Thymus (tissue), 11 donors: Measurements from ENCODE around the gene TENM4. TPM values are rescaled to one million over a fixed set of nuclear protein-coding genes. Genes with fewer than 3 reads are reported as not detected.
"Not testable (repeated sequence)": the region's sequence is repeated elsewhere in the genome, so short reads cannot be mapped to it uniquely, and the experiment has no call there.

Experiments
- DNase-seq, 9 donors: peaks; one replicate each; pipeline ENCODE4 v3.0.0-alpha.2; 2013; ENCODE audit warnings: low spot score in 9 of 9, low read depth in 6 of 9, missing footprints in 1 of 9
- H3K27ac ChIP-seq, 2 donors: one replicate each; pipeline ENCODE4 v1.5.1; 2013; ENCODE audit warnings: control low read depth in 1 of 2, low read depth in 1 of 2, low read length in 1 of 2, mild to moderate bottlenecking in 1 of 2, moderate library complexity in 1 of 2
- H3K27me3 ChIP-seq, 2 donors: one replicate each; pipeline ENCODE4 v1.5.1; 2013; ENCODE audit warnings: low read length in 1 of 2; ENCODE audit not compliant: control insufficient read depth in 2 of 2, insufficient read depth in 1 of 2
- H3K36me3 ChIP-seq, 2 donors: one replicate each; pipeline ENCODE4 v1.5.1; 2013; ENCODE audit warnings: low read length in 1 of 2, mild to moderate bottlenecking in 1 of 2, moderate library complexity in 1 of 2; ENCODE audit not compliant: control insufficient read depth in 2 of 2, insufficient read depth in 2 of 2
- H3K4me1 ChIP-seq, 2 donors: one replicate each; pipeline ENCODE4 v1.5.1; 2013; ENCODE audit warnings: low read length in 2 of 2; ENCODE audit not compliant: control insufficient read depth in 2 of 2, insufficient read depth in 2 of 2
- H3K4me3 ChIP-seq, 2 donors: one replicate each; pipeline ENCODE4 v1.5.1; 2013; ENCODE audit warnings: low read length in 2 of 2, control low read depth in 1 of 2, mild to moderate bottlenecking in 1 of 2
- H3K9me3 ChIP-seq, 2 donors: one replicate each; pipeline ENCODE4 v1.5.1; 2013; ENCODE audit warnings: low read length in 1 of 2, mild to moderate bottlenecking in 1 of 2; ENCODE audit not compliant: control insufficient read depth in 2 of 2, insufficient read depth in 1 of 2
- WGBS: extraction: QIAGEN DNeasy Blood & Tissue Kit; methylation state at CpG from one replicate; pipeline ENCODE4 v1.1.7; 2013; 5-methylcytosine and 5-hydroxymethylcytosine counted together
- polyA plus RNA-seq: library from polyadenylated mRNA; stranded (reverse); fragments of 200-250 nt; gene quantifications from one replicate; pipeline ENCODE4 v1.2.3, GENCODE V29; 2013
- total RNA-seq: library from RNA; stranded (reverse); fragments of 120-200 nt; gene quantifications from one replicate; pipeline ENCODE4 v1.2.4, GENCODE V29; 2013
- donor health status: healthy.

The TENM4 gene
- total and polyA plus RNA-seq, 2 donors, result 1.0 to 2.8 TPM

DNA sequence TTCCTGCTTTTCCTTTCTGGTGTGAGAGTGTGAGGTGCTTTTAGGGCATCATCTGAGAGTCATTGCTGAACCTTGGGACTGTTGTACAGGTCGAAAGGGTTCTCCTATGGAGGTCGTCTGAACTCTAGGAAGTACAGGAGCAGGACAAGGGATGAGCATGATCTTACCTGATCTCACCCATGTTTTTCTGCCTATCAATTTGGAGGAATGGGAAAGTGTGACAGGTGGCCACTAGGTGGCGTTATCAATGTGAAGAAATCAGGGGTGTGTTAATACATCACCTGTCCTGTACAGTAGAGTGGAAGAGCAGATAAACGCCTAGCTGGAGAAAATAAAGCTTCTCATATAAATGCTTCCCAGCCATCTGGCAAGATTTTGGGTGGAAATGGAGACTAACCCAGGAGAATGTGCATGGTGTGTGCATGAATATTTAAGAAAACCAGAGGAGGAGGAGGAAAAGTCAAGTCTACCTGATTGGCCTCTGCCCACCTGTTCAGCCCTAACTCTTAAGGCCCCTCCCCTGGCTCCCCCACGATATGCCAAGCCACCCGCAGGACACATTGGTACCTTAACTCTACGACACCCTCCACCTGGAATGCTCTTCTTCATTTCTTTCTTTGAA is 794.2 kb downstream of the TENM4 start:
- peak in 8 of 9 donors; percentile 16 to 64 (median 36) for DNase-seq
- H3K27ac ChIP-seq, result no peak overlapping the region
- no peaks in the 10 kb centered on the region for H3K36me3 ChIP-seq
- no peak overlapping the region for H3K4me3 ChIP-seq
- H3K9me3 ChIP-seq, result no peaks in the 10 kb centered on the region
- H3K27me3 ChIP-seq, result no peaks in the 10 kb centered on the region
- WGBS, result 26% methylated on average over 7 of the region's 7 CpGs
- H3K4me1 ChIP-seq, result no peaks in the 10 kb centered on the region

DNA sequence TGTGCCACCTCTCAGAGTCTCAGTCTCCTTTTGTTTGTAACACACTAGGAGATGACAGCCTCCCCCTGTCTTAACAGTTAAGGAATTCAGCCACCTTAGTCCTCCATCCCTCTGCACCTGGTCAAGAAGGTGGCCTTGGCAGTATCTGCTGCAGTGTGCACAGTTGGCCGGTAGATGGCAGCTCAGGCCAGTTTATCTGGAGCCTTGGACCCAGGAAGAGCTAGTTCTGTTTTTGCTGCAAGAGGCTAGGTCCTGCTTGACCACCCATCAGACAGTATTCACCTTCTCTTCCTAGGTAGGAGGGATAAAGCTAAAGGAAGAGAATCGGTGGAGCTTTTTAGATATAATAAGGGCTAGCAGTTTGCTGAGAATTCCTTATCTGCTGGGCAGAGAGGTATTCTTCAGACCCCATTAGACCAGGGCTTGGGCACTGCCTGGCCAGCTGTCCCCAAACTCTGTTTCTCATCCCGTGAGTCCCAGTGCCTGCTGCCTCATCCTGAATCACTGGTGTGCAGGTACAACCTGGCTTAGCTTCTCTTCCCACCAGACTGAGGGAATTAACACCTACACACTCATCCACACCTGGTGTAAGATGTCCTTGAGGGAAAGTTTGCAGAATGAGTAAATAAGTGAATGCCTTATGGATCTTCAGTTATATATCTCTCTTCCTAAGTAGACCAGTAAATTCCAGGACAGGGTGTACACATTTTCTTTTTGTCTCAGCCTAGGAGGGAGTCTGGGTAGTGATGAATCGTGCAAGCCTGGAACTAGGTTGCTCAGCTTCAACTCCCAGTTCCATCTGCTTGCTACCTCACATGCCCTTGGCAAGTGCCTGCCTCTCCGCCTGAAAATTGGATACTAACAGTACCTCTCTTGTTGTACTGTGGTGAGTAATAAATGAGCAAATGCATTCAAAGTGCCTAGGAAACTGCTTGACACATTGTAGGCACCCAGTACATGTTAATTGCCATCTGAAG is 795.3 kb downstream of the TENM4 start:
- WGBS, result 44% methylated on average over 5 of the region's 5 CpGs
- no peak overlapping the region for H3K27ac ChIP-seq
- no peaks in the 10 kb centered on the region for H3K27me3 ChIP-seq
- no peaks in the 10 kb centered on the region for H3K4me1 ChIP-seq
- H3K4me3 ChIP-seq, result no peak overlapping the region
- no peaks in the 10 kb centered on the region for H3K9me3 ChIP-seq
- H3K36me3 ChIP-seq, result no peaks in the 10 kb centered on the region
- DNase-seq, result peak; percentile 26 to 66 (median 38)

GRCh38 chr11:78643676-78644056 is 797.2 kb downstream of the TENM4 start:
- Histone ChIP-seq H3K36me3 (no peaks in the 10 kb centered on the region), H3K4me3 (no peak overlapping the region), H3K9me3 (no peaks in the 10 kb centered on the region), H3K27me3 (no peaks in the 10 kb centered on the region), H3K27ac (no peak overlapping the region), H3K4me1 (no peaks in the 10 kb centered on the region)
- no peak for DNase-seq

DNA sequence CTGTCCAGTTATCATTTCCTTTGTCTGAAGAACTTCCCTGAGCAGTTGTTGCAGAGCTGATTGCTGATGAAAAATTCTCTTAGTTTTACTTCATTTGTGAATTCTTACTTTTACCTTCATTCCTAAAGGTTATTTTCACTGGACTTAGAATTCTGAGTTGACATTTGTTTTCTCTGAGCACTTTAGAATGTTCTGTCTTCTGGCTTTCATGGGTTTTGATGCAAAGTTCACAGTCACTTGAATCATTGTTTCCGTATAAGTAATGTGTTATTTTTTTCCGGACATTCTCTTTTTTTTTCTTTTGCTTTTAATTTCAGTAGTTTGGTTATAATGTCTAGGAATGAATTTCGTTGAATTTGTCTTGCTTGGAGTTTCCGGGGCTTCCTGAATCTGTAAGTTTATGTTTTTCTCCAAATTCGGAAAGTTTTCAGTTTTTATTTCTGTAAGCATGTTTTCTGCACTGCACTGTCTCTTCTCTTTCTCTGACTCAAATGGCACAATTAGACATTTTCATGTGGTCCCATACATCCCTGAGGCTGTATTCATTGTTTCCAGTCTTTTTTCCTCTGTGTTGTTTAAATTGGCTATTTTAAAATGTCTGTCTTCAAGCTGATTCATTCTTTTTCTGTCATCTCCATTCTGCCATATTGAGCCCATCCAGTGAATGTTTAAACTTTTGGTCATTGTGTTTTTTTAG is 797.7 kb downstream of the TENM4 start:
- Histone ChIP-seq H3K9me3 (no peaks in the 10 kb centered on the region), H3K4me1 (no peaks in the 10 kb centered on the region), H3K27me3 (no peaks in the 10 kb centered on the region), H3K27ac (no peak overlapping the region), H3K4me3 (no peak overlapping the region), H3K36me3 (no peaks in the 10 kb centered on the region)
- WGBS, result 89% methylated on average over 5 of the region's 5 CpGs
- DNase-seq, result no peak

- WGBS, result 2% methylated on average over 1 of the region's 1 CpG
- Histone ChIP-seq H3K4me1 (no peaks in the 10 kb centered on the region), H3K27me3 (no peaks in the 10 kb centered on the region), H3K36me3 (no peaks in the 10 kb centered on the region), H3K27ac (no peak overlapping the region), H3K9me3 (no peaks in the 10 kb centered on the region), H3K4me3 (no peak overlapping the region)
- DNase-seq, result no peak
Observed at GRCh38 chr11:78641541-78641940, 799.3 kb downstream of the TENM4 start.

GRCh38 chr11:78638704-78639380 is 802.0 kb downstream of the TENM4 start:
- H3K4me3 ChIP-seq, result no peak overlapping the region
- no peaks in the 10 kb centered on the region for H3K9me3 ChIP-seq
- H3K4me1 ChIP-seq, result no peaks in the 10 kb centered on the region
- 93% methylated on average over 26 of the region's 26 CpGs for WGBS
- DNase-seq, result no peak
- no peak overlapping the region for H3K27ac ChIP-seq
- H3K27me3 ChIP-seq, result no peaks in the 10 kb centered on the region
- H3K36me3 ChIP-seq, result no peaks in the 10 kb centered on the region

- H3K4me3 ChIP-seq, DNase-seq, H3K36me3 ChIP-seq, H3K27me3 ChIP-seq, H3K27ac ChIP-seq, H3K4me1 ChIP-seq, H3K9me3 ChIP-seq: not testable (repeated sequence)
- 96% methylated on average over 5 of the region's 5 CpGs for WGBS
Observed at GRCh38 chr11:78637527-78637926, 803.3 kb downstream of the TENM4 start.

GRCh38 chr11:78635814-78636506 is 804.9 kb downstream of the TENM4 start:
- no peaks in the 10 kb centered on the region for H3K27me3 ChIP-seq
- WGBS, result 95% methylated on average over 1 of the region's 1 CpG
- no peaks in the 10 kb centered on the region for H3K4me1 ChIP-seq
- H3K36me3 ChIP-seq, result no peaks in the 10 kb centered on the region
- no peak overlapping the region for H3K4me3 ChIP-seq
- peaks cover 0 to 6% of the 10 kb centered on the region in 2 donors for H3K9me3 ChIP-seq
- no peak for DNase-seq
- H3K27ac ChIP-seq, result no peak overlapping the region
